Fibroblast of the aortic adventitia (primary cell): ENCODE results near the gene RASSF7. TPM values are rescaled to one million over a fixed set of nuclear protein-coding genes. Genes with fewer than 3 reads are reported as not detected.

Source experiments
- DNase-seq: peaks from one replicate; pipeline ENCODE4 v3.0.0-alpha.2; 2010; ENCODE audit warnings: low read depth
- H3K4me3 ChIP-seq: 2 replicates; pipeline ENCODE4 v1.5.1; 2011; ENCODE audit warnings: low read depth, mild to moderate bottlenecking, control low read depth, low read length, moderate library complexity
- total RNA-seq: library from RNA; depleted of rRNA; stranded (reverse); fragments of >200 nt; gene quantifications from 2 replicates; pipeline ENCODE4 v1.2.3, GENCODE V29; 2012; ENCODE audit warnings: low replicate concordance
- TF ChIP-seq, protein P1 (sequence below): IDR thresholded peaks from 2 replicates; pipeline ENCODE4 v1.5.1; 2011; ENCODE audit warnings: mild to moderate bottlenecking, low read length, control low read depth, inconsistent platforms; ENCODE audit not compliant: insufficient read depth

Gene RASSF7
- total RNA-seq, 1 donor = 1.6 TPM

DNA sequence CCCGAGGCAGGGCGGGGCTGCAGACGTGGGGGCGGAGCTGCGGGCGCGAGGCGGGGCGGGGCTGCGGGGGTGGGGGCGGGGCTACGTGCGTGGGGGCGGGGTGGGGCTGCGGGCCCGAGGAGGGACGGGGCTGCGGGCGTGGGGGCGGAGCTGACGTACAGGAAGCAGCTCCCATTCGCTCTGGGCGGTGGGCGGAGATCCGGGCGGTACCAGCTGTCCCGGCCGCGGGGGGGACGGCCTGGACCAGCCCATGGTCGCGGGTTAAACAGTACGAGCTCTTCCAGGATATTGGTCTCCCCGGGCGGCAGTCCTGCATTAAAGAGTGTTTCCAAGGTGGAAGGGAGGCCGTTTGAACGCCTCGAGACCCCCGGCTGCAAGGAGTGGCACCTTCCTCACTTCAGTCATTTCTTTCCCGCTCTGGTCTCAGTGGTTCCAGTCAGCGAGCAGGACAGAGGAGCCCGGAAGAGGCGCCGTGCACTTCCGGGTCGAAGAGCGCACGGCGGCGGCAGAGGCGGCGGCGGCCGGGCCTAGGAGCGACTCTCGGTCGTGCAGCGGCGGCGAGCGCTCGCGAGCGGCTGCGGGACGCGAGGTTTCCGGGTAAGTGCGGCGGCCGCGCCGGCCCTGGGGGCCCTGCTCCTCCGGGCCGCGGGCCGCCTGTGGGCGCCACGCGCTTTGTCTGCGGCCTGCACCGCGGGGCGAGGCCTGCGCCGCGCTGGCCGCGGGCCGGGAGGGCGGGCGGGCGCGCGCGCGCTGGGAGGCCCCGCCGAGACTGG is 15.4 kb downstream of the RASSF7 start, which contains the start of gene PHRF1:
TSS of gene PHRF1 (plus strand) at position 475 of the 773 bp plus-strand sequence. CDS start 5,043 bp downstream, outside the sequence.
- peak within 1 kb of the TSS; percentile 98 for H3K4me3 ChIP-seq
- peak; percentile 95 for DNase-seq
- TF ChIP-seq, protein P1, sequence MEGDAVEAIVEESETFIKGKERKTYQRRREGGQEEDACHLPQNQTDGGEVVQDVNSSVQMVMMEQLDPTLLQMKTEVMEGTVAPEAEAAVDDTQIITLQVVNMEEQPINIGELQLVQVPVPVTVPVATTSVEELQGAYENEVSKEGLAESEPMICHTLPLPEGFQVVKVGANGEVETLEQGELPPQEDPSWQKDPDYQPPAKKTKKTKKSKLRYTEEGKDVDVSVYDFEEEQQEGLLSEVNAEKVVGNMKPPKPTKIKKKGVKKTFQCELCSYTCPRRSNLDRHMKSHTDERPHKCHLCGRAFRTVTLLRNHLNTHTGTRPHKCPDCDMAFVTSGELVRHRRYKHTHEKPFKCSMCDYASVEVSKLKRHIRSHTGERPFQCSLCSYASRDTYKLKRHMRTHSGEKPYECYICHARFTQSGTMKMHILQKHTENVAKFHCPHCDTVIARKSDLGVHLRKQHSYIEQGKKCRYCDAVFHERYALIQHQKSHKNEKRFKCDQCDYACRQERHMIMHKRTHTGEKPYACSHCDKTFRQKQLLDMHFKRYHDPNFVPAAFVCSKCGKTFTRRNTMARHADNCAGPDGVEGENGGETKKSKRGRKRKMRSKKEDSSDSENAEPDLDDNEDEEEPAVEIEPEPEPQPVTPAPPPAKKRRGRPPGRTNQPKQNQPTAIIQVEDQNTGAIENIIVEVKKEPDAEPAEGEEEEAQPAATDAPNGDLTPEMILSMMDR = no peak

DNA sequence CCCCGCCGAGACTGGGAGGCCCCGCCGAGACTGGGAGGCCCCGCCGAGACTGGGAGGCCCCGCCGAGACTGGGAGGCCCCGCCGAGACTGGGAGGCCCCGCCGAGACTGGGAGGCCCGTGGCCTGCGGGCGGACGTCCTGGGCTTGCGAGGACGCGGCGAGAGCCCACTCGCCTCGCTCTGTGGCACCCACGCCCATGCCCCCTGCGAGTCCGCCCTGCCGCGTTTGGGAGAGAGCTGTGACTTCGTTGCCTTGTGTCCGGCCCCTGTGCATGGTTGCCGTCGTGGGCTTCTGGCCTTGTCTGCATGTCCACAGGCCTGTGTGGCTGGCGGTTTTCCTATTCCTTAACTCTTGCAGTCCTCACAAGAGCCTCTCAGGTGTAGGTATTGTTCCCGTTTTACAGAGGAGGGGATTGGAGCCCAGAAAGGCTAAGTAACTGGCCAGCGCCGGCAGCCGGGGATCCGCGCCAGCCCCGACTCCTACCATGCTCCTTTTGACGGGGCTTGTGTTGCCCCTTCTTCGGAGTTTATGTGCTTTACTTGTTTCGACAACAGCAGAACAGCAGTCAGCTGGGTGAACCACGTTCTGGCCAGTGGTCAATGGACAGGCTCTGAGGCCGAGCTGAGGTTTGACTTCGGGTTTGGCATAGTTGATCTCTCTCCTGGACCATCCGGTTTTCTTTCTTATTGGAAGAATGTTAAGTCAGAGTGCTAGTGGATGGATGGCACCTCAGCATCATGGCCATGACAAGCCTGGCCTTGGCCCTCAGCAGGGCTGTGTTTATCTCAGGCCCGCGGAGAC is 16.2 kb downstream of the RASSF7 start:
- TF ChIP-seq, protein P1 = no peak
- H3K4me3 ChIP-seq = peak overlapping the region; percentile 98
- no peak for DNase-seq

DNA sequence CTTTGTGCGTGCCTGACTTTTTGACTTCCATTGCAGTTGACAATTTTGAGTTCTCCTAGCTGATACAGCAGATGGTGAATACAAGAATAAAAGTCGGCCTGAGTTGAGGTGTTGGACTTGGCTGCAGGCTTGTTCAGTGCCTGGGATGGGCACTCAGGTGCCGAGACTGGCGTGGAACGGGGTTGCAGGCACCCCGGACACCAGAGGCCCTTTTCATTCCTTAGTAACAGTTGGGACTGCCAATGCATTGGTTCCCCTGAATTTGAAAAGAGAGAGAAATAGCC is 16.8 kb downstream of the RASSF7 start:
- no peak for DNase-seq
- TF ChIP-seq, protein P1 = no peak
- peak overlapping the region; percentile 98 for H3K4me3 ChIP-seq

DNA sequence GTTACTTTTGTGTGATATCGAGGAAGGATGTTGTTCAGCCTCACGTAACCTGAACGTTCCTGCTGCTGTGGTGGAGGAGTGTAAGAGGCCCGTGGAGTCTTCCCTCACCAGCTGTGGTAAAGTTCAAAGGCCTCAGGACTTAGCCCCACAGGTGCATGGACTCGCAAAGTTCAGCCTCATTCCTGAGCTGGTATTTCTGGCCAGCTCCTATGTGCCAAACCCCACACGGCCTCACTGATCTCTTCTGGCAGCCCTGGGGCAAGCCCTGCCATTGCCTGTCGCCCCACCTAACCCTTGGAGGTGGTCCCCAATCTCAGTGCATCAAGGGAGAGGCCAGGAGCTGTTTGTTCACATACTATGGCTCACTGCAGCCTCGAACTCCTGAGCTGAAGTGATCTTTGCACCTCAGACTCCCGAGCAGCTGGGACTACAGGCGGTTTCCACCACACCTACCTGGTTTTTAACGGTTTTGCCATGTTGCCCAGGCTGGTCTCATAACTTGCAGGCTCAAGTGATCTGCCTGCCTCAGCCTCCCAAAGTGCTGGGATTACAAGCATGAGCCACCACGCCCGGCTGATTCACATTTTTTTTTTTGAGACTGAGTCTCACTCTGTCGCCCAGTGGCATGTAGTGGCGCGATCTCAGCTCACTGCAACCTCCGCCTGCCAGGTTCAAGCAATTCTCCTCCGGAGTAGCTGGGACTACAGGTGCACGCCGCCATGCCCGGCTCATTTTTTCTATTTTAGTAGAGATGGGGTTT is 17.7 kb downstream of the RASSF7 start:
- peak overlapping the region; percentile 98 for H3K4me3 ChIP-seq
- TF ChIP-seq, protein P1 = no peak
- DNase-seq = no peak

DNA sequence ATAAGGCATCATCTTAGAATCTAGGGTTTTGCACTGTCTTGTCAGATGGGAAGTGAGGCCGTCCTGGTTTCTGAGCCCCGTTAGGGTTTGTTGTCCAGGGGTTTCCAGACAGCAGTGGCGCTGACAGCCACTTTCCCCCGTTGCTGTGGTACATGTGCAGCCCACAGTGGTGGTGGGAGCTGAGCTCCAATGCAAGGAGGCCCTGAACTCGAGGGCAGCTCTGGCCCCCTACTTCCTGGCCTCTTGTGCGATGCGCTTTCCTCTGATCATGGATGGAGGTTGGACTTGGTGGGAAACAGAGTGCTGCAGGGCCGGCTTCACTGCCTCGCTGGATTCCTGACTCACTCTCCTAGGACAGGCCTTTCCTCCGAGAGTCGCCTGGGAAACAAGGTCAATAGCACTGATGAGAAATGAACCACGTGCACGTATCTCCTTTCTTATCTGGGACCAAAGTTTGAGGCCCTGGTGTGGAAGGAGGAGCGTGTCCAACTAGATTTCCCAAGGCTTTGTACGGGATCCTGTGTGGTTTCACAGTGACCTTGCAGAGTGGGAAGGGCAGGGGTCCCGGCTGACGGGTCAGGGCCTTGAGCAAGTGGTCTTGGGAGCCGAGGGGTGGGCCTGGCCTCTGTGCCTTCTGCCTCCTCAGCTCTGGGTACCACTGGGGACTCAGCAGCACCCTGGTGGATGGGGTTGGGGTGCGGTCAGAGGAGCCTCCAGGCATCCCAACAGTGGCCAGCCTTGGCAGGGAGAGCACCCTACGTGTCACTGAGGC is 19.2 kb downstream of the RASSF7 start:
- DNase-seq = no peak
- TF ChIP-seq, protein P1 = no peak
- H3K4me3 ChIP-seq = no peak overlapping the region

DNA sequence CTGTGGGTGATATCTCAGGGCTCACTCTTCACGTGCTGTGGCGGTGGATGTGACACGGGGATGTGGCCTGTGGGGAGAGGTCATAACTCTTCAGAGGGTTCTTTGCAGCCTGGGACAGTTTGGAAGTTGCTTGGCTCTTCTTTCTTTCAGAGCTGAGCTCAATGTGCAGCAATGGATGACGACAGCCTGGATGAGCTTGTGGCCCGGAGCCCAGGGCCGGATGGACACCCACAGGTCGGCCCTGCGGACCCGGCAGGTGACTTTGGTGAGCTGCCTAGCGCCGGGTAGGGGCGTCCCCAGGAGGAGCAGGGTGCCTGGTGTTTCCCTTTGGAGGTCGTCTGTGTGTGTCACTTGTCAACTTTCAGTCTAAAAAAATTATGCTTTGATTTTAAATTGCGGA is 20.6 kb downstream of the RASSF7 start:
- TF ChIP-seq, protein P1 = no peak
- no peak overlapping the region for H3K4me3 ChIP-seq
- no peak for DNase-seq
